ENCODE measurements around the gene SYAP1. TPM values are rescaled to one million over a fixed set of nuclear protein-coding genes. Genes with fewer than 3 reads are reported as not detected.

SYAP1 gene
- total and polyA plus RNA-seq, 9 of the 15 experiments (the other 6 are each of a cell fraction or from before 2014, with no cell fraction given), result 5.7 to 35.3 (median 27.6) TPM

GRCh38 chrX:16712548-16713155 is 6.8 kb upstream of the SYAP1 start, which contains the start of gene CTPS2 (continued):
- TF ChIP-seq EWSR1 (IDR thresholded peaks at IDR 0.05; ENCODE audit: borderline replicate concordance, low read depth, partially characterized antibody) (no peak), ZBTB9 (CRISPR knock-in tag; IDR thresholded peaks at IDR 0.05) (no peak), REST (IDR thresholded peaks at IDR 0.05; ENCODE audit: borderline replicate concordance) (no peak), REST (CRISPR knock-in tag; IDR thresholded peaks at IDR 0.05; ENCODE audit: low read depth) (no peak), MEF2A (IDR thresholded peaks at IDR 0.05; ENCODE audit: control insufficient read depth, low read depth, low read length) (no peak), MGA (IDR thresholded peaks at IDR 0.05) (peak; percentile 49; the same call in 1 of the 2 replicates)

All from K562 (cell line).